Measurements from ENCODE around the gene KCNQ1OT1.
"Not testable (repeated sequence)": the region's sequence is repeated elsewhere in the genome, so short reads cannot be mapped to it uniquely, and the experiment has no call there.

Gene KCNQ1OT1

GRCh38 chr11:2657697-2658284 lies 42.0 kb downstream of the KCNQ1OT1 start:
- in situ Hi-C loops (cut with HindIII; ENCODE audit: low sequenced_read_pairs): no loop called here

GRCh38 chr11:2656859-2657258 lies 42.9 kb downstream of the KCNQ1OT1 start:
- in situ Hi-C loops (cut with HindIII; ENCODE audit: low sequenced_read_pairs): no loop called here

GRCh38 chr11:2655834-2656622 lies 43.8 kb downstream of the KCNQ1OT1 start:
- in situ Hi-C loops (cut with HindIII; ENCODE audit: low sequenced_read_pairs): no loop called here

GRCh38 chr11:2655016-2655719 lies 44.6 kb downstream of the KCNQ1OT1 start:
- in situ Hi-C loops (cut with HindIII; ENCODE audit: low sequenced_read_pairs): no loop called here

GRCh38 chr11:2653930-2654739 lies 45.7 kb downstream of the KCNQ1OT1 start:
- in situ Hi-C loops (cut with HindIII; ENCODE audit: low sequenced_read_pairs): no loop called here

GRCh38 chr11:2653198-2653551 lies 46.6 kb downstream of the KCNQ1OT1 start:
- in situ Hi-C loops (cut with HindIII; ENCODE audit: low sequenced_read_pairs): no loop called here

- in situ Hi-C loops (cut with HindIII; ENCODE audit: low sequenced_read_pairs): no loop called here
These were observed 47.2 kb downstream of the KCNQ1OT1 start for GRCh38 chr11:2652333-2653197.

- in situ Hi-C loops (cut with HindIII; ENCODE audit: low sequenced_read_pairs): no loop called here
These were observed 47.9 kb downstream of the KCNQ1OT1 start for GRCh38 chr11:2651826-2652271.

- in situ Hi-C loops (cut with HindIII; ENCODE audit: low sequenced_read_pairs): no loop called here
These were observed 48.7 kb downstream of the KCNQ1OT1 start for GRCh38 chr11:2651054-2651617.

GRCh38 chr11:2650343-2650867 lies 49.4 kb downstream of the KCNQ1OT1 start:
- in situ Hi-C loops (cut with HindIII; ENCODE audit: low sequenced_read_pairs): no loop called here

GRCh38 chr11:2649848-2650247 lies 49.9 kb downstream of the KCNQ1OT1 start:
- in situ Hi-C loops (cut with HindIII; ENCODE audit: low sequenced_read_pairs): no loop called here

GRCh38 chr11:2649400-2649799 lies 50.4 kb downstream of the KCNQ1OT1 start:
- in situ Hi-C loops (cut with HindIII; ENCODE audit: low sequenced_read_pairs): no loop called here

GRCh38 chr11:2647953-2648352 lies 51.8 kb downstream of the KCNQ1OT1 start:
- in situ Hi-C loops (cut with HindIII; ENCODE audit: low sequenced_read_pairs): no loop called here

GRCh38 chr11:2647167-2647566 lies 52.6 kb downstream of the KCNQ1OT1 start:
- in situ Hi-C loops (cut with HindIII; ENCODE audit: low sequenced_read_pairs): no loop called here

- in situ Hi-C loops (cut with HindIII; ENCODE audit: low sequenced_read_pairs): no loop called here
These were observed 54.0 kb downstream of the KCNQ1OT1 start for GRCh38 chr11:2645779-2646118.

- in situ Hi-C loops (cut with HindIII; ENCODE audit: low sequenced_read_pairs): no loop called here
These were observed 54.7 kb downstream of the KCNQ1OT1 start for GRCh38 chr11:2644844-2645778.

GRCh38 chr11:2643746-2644145 lies 56.0 kb downstream of the KCNQ1OT1 start:
- in situ Hi-C loops (cut with HindIII; ENCODE audit: low sequenced_read_pairs): no loop called here

- in situ Hi-C loops (cut with HindIII; ENCODE audit: low sequenced_read_pairs): no loop called here
These were observed 58.2 kb downstream of the KCNQ1OT1 start for GRCh38 chr11:2641623-2642022.

GRCh38 chr11:2639763-2640162 lies 60.0 kb downstream of the KCNQ1OT1 start:
- in situ Hi-C loops (cut with HindIII; ENCODE audit: low sequenced_read_pairs): not testable (repeated sequence)

All from DLD1 (cell line).